ENCODE measurements around the gene ARL4C.

The ARL4C gene

DNA sequence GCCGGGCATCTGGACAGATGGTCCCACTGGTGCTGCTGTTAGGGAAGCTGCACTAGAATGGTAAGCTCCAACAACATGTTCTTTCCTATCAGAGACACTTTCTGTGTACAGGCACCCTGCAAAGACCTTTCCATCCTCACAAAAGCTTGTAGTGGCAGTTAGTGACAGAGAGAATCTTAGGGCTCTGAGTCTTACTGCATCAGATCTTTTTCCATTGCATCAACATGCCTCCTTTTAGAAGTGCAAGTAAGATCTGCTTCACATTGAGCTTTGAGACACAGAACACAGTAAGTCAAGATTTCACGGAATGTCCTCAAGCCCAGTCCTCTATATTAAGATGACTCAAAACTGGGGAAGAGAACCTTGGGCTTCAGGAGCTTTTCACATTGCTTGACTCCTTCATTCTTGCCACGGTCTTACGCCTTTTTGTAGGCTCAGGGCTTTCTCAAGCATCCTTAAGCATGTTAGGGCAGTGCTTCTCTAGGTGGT is 52.6 kb downstream of the ARL4C start:
- no peak for DNase-seq

Measured in NCI-H510A treated with DMSO at 0.1 percent for 48 hours (cell line).